ENCODE measurements around the gene ERCC6L2.

The ERCC6L2 gene, protein sequence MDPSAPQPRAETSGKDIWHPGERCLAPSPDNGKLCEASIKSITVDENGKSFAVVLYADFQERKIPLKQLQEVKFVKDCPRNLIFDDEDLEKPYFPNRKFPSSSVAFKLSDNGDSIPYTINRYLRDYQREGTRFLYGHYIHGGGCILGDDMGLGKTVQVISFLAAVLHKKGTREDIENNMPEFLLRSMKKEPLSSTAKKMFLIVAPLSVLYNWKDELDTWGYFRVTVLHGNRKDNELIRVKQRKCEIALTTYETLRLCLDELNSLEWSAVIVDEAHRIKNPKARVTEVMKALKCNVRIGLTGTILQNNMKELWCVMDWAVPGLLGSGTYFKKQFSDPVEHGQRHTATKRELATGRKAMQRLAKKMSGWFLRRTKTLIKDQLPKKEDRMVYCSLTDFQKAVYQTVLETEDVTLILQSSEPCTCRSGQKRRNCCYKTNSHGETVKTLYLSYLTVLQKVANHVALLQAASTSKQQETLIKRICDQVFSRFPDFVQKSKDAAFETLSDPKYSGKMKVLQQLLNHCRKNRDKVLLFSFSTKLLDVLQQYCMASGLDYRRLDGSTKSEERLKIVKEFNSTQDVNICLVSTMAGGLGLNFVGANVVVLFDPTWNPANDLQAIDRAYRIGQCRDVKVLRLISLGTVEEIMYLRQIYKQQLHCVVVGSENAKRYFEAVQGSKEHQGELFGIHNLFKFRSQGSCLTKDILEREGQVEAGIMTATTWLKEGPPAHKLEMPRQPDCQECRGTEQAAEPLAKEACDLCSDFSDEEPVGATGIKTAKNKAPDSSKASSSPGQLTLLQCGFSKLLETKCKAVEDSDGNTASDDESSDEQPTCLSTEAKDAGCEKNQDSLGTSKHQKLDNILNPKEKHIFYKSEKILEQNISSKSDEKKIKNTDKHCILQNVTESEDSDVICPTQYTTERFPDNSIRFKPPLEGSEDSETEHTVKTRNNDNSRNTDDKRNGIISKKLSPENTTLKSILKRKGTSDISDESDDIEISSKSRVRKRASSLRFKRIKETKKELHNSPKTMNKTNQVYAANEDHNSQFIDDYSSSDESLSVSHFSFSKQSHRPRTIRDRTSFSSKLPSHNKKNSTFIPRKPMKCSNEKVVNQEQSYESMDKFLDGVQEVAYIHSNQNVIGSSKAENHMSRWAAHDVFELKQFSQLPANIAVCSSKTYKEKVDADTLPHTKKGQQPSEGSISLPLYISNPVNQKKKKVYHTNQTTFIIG (N-terminal part only)

DNA sequence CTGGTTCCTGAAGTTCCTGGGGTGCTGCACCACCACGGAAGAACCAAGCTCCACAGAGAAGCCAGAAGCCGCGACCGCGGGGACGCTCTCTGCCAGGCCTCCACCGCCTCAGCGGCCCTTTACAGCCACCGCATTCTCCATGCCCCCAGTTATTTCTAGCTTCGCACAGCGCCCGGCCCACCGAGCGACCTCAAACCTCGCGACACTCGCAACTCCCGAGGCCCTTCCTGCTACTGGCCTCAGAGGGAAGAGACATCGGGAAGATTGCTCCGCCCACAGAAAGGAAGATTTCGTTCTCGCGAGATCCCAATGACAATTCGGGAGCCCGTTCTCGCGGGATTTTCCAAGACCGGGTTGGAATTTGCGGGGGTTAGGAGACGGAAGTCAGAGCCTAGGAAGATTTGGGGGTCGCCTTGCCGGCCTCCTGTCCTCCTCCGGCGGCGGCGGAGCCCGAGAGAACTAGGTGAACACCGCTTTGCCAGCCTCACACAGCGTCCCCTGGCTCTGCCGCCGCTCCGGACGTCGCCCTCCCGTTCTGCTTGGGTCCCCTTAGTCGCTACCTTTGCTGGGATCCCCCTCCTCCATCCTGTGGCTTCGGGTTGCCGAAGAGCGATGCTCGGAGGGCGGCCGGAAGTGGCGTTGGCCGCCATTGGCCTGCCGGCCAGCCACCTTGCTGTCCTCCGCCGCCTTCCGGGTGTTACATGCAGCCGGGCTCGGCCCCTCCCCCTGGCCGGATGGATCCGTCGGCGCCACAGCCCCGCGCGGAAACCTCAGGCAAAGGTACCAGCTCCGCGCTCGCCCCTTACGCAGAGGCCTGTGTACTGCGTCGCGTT, at the start of gene ERCC6L2:
Gene ERCC6L2 (plus strand): TSS at position 387 of the 833 bp plus-strand sequence. CDS start 348 bp downstream, at position 735.
- DNase-seq (ENCODE audit: low read depth, low spot score) = peak; percentile 96

DNA sequence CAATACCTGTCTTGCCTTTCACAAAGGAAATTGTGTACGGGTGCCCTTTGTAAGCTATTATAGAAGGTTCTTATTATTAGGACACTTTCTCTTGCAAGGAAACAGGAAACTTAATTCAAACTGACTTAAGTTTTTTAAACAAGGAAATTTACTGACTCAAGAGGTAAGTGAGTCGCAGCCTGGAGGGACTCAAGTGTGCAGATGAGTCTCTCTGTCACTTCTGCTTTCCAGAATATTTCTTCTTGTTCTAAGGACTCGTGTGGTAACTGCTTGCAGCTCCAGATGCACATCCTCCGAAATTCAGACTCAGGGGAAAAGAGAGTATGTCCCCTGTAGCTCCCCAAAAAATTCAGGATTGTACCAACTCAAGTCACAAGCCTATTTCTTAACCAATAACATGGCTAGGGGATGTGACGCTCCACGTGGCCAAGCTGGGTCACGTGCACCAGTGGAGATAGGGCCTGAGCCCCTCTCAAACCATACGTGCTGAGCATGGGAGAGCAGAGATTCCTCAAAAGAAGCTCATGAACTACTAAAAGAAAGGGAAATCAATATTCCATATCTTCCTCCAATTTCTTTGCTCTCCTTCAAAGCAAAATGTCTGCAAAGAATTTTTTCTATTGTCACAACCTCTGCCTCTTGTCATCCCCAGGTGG, 49.2 kb upstream of the ERCC6L2 start:
- DNase-seq (ENCODE audit: low read depth, low spot score) = no peak

DNA sequence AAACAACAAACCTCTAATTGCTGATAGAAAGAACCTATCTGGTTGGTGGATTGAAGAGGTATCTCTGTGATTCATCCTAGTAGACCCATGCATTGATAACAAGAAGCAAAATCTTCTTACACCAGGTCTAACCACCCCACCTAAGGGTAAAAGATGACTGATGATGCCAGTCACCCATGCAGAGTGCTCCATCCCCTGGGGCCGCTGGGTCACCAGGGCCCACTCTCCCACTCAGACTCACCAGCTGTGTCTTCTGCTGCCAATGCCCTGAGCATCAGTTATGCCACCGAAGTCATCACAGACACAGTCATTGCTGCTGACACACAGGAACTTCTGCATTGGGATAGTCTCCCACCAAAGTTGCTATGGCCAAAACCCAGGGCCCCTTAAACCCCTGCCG, 44.7 kb upstream of the ERCC6L2 start:
- no peak for DNase-seq (ENCODE audit: low read depth, low spot score)

DNA sequence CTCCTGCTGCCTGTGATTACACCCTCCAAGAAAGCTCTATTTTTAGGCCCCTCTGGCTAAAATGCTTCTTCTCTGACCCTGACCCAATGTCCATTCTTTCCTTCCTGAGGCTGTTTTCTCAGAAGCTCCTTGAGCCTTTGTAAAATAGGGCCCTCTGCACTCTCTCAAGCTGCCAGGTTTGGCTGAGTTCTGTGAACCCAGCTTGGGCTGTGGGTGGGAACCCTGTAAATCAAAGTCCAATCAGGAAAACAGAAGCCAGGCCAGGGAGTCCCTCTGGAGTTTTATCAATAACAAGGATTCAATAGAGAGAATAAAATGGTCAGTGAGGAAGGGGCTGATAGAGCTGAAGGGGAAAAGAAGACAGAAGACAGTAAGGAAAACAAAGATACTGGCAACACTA, 43.7 kb upstream of the ERCC6L2 start:
- no peak for DNase-seq (ENCODE audit: low read depth, low spot score)

DNA sequence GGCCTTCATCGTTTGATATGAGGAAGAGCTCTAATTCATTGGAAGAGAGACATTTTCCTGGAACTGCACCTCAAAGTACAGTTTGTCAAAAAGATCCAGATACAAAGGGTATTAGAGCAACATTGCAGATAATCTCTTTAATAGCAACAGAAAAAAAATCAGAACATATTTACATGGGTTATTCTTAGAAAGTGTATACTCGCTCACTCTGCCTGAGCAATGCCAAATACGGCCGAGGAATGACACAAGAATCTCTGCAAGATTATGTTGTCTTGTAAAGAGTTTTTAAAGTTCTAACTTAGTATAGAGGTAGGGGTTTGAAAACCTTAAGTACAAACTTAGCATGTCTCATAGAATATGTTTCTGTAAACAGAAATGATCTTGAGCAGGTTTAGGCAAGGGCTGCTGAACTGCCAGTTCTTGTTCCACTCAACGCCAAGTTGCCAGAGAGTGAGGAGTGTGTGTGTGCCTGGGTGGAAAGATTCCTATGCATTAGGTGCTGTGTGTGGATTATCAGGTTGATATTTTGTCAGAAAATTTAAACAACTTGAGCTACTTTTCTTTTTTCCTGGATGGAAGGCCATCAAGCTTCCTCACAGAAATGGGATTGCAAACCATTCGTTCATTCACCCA, 41.8 kb upstream of the ERCC6L2 start:
- DNase-seq (ENCODE audit: low read depth, low spot score) = no peak

DNA sequence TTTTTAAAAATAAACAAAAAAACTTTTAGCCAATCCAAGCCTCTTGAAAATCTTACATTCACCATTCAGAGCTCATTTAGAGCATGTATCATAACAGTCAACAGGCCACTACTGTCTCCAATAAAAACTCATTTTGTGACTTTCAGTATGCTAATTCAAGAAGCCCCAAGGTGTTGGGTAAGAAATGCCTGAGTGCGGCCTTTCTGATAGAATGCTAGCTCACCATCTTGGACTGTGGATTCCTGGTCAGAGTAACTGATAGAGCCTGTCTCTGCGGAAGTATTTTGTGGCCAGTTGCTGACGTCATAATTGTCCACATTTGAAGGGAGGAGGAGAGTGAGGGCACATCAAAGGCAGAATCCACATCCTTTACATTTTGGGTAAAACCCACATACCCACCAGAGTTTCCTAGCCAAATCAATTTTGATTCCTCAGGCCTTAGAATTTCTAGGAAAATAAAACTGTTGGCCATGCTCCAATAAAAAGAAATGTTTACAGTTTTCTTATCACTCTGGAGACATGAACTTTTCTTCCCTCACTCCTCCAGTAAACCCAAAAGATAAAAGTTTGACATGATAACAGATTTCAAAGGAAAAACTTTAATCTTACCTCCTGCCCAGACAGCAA, 41.1 kb upstream of the ERCC6L2 start:
- no peak for DNase-seq (ENCODE audit: low read depth, low spot score)

DNA sequence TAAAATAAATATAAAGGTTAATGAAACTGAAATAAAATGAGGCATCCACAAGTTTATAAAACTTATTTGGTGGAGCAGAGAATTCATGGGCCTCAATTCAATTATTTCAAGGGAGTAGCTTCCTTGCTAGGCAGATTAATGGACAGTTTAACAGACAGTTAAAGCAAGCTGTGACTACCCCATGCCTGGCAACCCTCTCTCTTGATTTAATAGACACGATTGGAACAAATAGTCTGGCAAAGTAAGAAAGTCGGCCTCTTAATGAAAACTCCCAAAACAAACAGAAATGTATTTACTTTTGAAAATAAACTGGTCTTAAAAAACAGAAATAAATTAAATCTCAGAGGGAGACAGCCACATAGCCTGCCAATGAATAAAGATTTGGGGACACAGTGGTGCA, 40.1 kb upstream of the ERCC6L2 start:
- no peak for DNase-seq (ENCODE audit: low read depth, low spot score)

DNA sequence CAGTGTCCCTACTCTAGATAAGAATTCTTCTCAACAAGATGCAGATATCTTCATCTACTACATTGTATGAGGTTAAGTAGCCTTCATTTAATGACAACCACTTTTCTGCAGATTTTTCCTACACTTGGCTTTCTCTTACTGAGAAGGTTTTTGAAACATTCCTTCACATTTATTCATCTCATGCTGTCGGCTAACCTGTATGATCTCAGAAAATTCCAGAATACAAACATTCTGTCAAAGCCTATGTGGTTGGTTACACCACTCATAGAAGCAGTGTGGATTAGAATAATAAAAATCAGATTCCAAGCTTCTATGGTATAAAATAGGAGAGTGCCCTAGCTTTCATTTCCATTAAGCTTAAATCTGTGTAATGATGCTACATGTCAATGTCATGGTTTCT, 39.4 kb upstream of the ERCC6L2 start:
- no peak for DNase-seq (ENCODE audit: low read depth, low spot score)

DNA sequence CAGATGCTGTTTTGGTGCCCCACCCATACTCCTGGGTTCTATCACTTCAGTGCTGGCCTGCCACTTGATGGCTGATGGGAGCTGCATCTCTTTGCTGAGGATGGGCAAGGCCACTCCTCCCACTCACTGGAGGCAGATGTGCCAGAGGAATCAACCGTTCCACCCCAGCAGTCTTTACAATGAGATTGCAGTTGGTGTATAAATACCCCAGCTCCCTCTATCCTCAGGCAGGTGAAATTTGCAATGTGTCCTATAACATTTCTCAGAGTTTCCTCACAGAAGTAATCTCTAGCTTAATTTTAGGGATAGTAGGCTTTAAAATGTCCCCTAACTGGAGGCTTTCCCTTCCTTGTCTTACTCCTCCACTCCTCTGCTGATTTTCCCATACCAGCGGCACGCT, 36.5 kb upstream of the ERCC6L2 start:
- DNase-seq (ENCODE audit: low read depth, low spot score) = no peak

DNA sequence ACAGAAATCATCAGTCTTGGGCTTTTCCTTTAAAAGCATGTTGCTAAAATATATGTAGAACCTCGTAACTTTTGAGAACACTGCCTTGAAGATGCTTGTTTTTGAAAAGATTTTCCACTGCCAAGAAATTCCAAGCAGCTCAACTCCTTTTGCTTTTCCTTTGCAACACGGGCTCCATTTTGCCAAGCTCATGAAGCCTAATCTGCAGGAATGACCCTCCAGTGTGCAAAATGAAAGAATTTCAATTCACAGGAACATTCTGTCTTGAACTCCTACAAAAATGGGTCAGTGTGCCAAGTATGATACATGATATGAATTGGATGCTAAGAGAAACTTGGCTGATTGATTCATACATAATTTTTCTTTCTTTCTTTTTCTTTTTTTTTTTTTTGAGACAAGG, 35.4 kb upstream of the ERCC6L2 start:
- no peak for DNase-seq (ENCODE audit: low read depth, low spot score)

DNA sequence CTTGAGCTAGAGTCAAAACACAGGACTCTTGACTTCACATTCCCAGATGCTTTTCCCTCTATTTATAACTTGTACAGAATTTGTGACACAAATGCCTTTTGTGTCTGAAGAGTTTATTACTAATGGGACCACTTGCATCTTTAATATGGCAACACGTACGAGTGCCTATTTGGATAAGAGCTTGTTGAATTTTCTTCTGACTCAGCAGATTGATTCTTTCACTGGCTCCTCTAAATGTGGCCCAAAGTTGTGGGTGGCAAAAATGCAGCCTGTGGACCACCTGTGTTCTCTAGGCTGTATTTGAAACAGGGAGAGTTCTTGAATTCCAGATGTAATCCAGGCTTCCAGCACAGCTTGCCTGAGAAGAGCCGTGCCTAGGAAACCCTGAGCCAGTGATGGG, 34.1 kb upstream of the ERCC6L2 start:
- no peak for DNase-seq (ENCODE audit: low read depth, low spot score)

DNA sequence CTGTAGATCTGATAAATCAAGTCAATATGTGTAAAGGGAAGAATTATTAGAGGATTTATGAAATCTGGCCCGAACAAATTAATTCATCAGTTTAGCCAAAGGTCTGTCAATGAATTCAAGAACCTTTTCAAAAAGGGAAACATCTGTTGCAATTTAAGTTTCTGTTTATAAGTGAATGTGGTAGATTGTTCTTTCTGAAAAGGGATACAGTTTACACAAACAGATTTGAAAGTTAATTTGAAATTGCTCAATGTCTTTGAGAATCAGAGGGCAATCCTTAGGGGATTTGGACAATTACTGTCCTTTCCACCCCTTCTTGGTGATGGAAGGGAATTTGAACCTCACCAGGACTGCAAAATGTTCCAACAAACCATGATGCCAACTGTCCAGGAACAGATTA, 29.7 kb upstream of the ERCC6L2 start:
- no peak for DNase-seq (ENCODE audit: low read depth, low spot score)

DNA sequence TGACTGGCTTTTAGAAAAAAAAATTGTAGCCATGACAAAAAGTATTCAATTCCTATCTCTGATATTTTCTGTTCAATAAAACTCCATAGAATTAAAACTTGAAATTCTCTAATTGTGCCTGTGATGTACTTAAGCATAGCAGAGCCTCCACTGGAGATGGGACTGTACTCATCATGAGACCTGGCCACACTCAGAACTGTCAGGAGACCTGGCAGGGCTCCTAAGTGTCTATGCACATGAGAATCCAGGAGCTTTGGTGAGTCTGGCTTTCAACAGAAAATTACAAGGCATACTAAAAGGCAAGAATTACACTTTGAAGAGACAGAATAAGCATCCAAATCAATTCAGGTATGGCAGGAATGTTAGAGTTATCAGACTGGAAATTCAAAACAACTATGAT, 26.7 kb upstream of the ERCC6L2 start:
- no peak for DNase-seq (ENCODE audit: low read depth, low spot score)

DNA sequence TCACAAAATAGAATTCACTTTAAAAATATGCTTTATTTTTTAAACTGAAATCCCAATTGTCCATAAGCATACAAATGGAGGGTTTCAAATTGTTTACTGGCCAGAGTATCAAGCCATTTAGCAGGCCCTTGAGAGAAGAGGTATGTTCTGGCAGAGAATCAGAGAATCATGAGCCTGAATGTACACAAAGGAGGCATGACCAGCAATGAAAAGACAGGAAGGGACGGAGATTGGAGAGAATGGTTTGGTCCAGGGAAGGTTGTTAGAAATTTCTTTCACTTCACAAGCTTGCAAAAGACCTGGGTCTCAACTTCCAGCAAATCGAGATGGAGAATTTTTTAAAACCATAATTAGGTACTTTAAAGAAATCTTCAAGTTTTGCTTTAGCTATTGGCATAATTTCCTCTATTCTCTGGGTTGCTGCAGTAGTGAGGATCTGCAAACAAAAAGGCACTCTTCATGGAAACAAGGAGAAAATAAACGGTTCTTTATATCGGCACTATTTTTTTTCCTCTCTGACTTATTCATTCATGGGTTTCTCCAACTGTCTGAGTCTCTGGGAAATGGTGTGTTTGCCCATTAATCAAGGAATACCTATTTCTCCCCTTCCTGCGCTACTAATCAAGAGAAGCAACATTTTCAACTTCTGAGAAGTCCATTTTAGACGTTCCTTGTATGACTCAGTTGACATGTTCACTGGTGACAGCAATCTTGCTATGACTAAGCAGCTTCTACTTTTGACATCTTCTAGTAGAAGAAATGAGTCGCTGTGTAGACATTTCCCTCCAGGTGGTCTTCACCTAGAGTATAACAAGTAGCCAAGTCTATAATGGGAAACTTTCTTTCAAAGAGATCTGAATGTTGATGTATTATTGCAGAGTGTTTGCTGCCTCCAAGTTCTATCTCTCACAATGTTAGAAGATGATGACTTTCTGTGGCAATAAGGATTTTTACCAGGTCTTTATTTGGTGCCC, 23.1 kb upstream of the ERCC6L2 start:
- no peak for DNase-seq (ENCODE audit: low read depth, low spot score)

DNA sequence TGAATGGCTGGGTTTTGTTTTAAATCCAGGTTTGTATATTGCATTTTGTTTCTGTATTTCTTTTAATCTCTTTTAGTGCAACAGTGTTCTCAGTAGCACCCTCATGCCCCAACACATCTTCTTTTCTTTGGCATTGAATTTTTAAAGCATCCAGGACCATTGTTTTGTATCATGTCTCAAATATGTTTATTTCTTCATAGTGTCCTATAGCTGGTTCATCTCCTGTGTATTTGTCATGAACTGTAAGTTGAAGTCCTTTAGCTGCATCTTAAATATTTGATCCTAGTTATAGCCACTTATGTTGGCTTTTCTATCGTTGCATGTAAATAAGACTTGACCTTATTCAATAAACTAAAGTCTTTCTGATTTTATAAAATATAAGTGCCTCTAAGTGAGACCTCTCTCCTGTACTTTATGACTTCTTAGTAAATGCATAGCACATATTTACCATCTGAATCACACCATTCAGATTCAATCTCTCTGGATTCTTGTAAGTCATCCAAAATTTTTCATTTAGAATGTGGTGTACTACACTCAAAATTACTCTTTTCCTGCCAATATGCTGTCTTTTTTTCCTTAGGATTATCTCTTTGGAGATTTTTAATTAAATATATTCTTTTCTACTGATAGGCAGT, 21.0 kb upstream of the ERCC6L2 start:
- DNase-seq (ENCODE audit: low read depth, low spot score) = no peak

DNA sequence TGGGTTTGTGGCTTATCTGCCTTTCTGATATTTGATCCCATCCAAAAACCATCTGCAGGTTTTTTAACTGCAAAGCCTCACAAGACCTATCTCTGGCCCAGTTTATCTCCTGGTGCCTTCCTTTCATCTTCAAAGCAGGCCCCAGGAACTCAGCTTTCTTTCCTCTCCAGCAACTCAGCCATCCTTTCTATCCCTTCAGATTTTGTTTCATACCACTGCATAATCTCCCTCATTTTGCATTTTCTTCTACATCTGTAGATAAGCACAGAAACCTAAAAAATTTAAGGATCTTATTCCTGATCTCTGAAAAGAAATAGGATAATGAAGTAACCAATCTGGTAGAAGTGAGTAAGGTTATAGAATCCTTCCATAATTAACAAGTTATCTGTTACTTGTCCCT, 19.5 kb upstream of the ERCC6L2 start:
- no peak for DNase-seq (ENCODE audit: low read depth, low spot score)

DNA sequence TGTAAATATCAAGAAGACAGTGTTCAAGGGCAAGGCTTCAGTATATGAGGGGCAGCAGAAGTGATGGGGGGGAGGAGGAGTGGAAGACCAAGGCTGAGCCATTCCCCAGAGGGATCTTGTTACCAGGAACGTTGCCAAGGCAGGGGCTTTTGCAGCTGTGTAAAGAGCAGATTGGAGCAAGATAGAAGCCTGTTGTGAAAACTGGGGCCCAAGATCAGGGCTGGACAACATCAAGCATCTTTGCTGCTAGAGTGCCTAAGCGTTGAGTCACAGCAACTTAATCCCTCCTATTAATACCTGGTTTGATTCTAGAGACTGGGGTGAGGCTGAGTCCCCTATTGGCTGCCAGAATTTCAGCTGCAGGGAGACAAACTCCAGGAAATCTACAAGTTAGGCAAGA, 18.4 kb upstream of the ERCC6L2 start:
- peak; percentile 82 for DNase-seq (ENCODE audit: low read depth, low spot score)

DNA sequence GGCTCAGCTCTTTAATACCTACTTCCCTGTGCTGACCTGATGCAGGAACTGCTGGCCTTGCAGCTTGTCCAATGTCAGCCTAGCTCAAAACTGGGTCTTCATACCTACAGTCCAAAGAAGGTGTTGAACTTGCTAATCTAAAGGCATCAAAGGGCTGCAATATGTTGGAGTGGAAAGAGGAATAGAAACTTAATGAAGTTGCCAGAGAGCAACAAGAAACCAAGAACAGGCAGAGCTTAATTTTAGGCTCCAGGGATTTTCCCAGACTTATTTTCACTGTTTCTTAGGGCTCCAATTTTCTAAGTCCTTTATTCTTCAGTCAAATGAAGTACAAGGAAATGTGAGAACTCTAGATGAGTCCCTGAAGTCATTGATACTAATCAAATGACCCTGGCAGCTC, 17.6 kb upstream of the ERCC6L2 start:
- no peak for DNase-seq (ENCODE audit: low read depth, low spot score)
